ENCODE measurements around the gene DGKZ. TPM values are rescaled to one million over a fixed set of nuclear protein-coding genes. Genes with fewer than 3 reads are reported as not detected.

DGKZ gene
- total and polyA plus RNA-seq, 10 of the 15 experiments (the other 5 are each of a cell fraction or from before 2014, with no cell fraction given): 0.50 to 78.4 (median 39.5) TPM

- WGBS (ENCODE audit: insufficient coverage, insufficient replicate concordance, low lambda C conversion rate, missing lambda C conversion rate): 78% methylated on average over 4 of the region's 4 CpGs
- no peak for ATAC-seq
- no peak overlapping the region for H3K9ac ChIP-seq (ENCODE audit: control insufficient read depth, insufficient read depth, low read length)
- H3K4me3 ChIP-seq: no peak overlapping the region
- CTCF ChIA-PET: no interaction called here
- H3K4me2 ChIP-seq (ENCODE audit: control insufficient read depth, insufficient read depth): no peak overlapping the region
- H3K36me3 ChIP-seq (ENCODE audit: control insufficient read depth in 2 of 2, insufficient read depth in 2 of 2, low read length in 1 of 2): peaks cover 2 to 7% of the 10 kb centered on the region in 2 experiments; a peak in 2 of 4 replicates
- H3K9me3 ChIP-seq (replicated peaks; ENCODE audit: control insufficient read depth, insufficient read depth, low read length): no peaks in the 10 kb centered on the region
- FAIRE-seq: no peak
- no peak overlapping the region for H3K27ac ChIP-seq (ENCODE audit: control insufficient read depth, insufficient read depth)
- H2AFZ ChIP-seq (ENCODE audit: control insufficient read depth, low read depth, low read length): no peak overlapping the region
- SMC1A ChIA-PET (ENCODE audit: uncharacterized antibody, unreplicated experiment): no interaction called here
- H4K20me1 ChIP-seq (ENCODE audit: control insufficient read depth, insufficient read depth): no peaks in the 10 kb centered on the region
- POLR2A ChIA-PET: no interaction called here
- no peaks in the 10 kb centered on the region for H3K27me3 ChIP-seq (replicated peaks in 1 of 2; ENCODE audit: control insufficient read depth in 2 of 2, insufficient read depth in 2 of 2, low read length in 1 of 2)
- in situ Hi-C loops (cut with MboI) (no loop called here), intact Hi-C loops (cut with micrococcal nuclease; ENCODE audit: unreplicated experiment) (no loop called here)
- DNase-seq (ENCODE audit: low read depth, low spot score): no peak
- RAD21 ChIA-PET (ENCODE audit: unreplicated experiment): no interaction called here
- BruUV-seq (replicated peaks): no TSS peak
- no peaks in the 10 kb centered on the region for H3K4me1 ChIP-seq (ENCODE audit: control insufficient read depth, insufficient read depth, low read length)
- TF ChIP-seq, protein P1, sequence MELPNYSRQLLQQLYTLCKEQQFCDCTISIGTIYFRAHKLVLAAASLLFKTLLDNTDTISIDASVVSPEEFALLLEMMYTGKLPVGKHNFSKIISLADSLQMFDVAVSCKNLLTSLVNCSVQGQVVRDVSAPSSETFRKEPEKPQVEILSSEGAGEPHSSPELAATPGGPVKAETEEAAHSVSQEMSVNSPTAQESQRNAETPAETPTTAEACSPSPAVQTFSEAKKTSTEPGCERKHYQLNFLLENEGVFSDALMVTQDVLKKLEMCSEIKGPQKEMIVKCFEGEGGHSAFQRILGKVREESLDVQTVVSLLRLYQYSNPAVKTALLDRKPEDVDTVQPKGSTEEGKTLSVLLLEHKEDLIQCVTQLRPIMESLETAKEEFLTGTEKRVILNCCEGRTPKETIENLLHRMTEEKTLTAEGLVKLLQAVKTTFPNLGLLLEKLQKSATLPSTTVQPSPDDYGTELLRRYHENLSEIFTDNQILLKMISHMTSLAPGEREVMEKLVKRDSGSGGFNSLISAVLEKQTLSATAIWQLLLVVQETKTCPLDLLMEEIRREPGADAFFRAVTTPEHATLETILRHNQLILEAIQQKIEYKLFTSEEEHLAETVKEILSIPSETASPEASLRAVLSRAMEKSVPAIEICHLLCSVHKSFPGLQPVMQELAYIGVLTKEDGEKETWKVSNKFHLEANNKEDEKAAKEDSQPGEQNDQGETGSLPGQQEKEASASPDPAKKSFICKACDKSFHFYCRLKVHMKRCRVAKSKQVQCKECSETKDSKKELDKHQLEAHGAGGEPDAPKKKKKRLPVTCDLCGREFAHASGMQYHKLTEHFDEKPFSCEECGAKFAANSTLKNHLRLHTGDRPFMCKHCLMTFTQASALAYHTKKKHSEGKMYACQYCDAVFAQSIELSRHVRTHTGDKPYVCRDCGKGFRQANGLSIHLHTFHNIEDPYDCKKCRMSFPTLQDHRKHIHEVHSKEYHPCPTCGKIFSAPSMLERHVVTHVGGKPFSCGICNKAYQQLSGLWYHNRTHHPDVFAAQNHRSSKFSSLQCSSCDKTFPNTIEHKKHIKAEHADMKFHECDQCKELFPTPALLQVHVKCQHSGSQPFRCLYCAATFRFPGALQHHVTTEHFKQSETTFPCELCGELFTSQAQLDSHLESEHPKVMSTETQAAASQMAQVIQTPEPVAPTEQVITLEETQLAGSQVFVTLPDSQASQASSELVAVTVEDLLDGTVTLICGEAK (IDR thresholded peaks at IDR 0.05; ENCODE audit: borderline replicate concordance): 0 out of 2 replicates have a peak, but pooled peaks have one; percentile 22
- TF ChIP-seq USF1 (IDR thresholded peaks at IDR 0.05; ENCODE audit: borderline replicate concordance, extremely low read length, insufficient read depth, low read depth, low read length): no peak
- no peaks in the 10 kb centered on the region for H3K79me2 ChIP-seq (ENCODE audit: control insufficient read depth, insufficient read depth, low read length)
Observed at GRCh38 chr11:46426233-46426991, 79.1 kb downstream of the DGKZ start.

Measured in GM12878 (cell line).